Measurements from ENCODE around the gene PECR. TPM values are rescaled to one million over a fixed set of nuclear protein-coding genes. Genes with fewer than 3 reads are reported as not detected.

The PECR gene
- total and polyA plus RNA-seq, 7 experiments from 2014 or later: 15.7 to 34.4 (median 23.4) TPM

- H3K4me1 Mint-ChIP-seq: peaks cover 27 to 68% (median 58%) of the 10 kb centered on the region in 7 donors
- ChIA-PET CTCF (interaction anchor here (1.8 kb wide), 1 partner anchor 18 kb away, joined by 8 read pairs; no protein-coding TSS in a partner anchor), POLR2A (interaction anchor here (1.7 kb wide), 1 partner anchor 94 kb away, joined by 5 read pairs; no protein-coding TSS in a partner anchor)
- peaks cover 0 to 13% (median 12%) of the 10 kb centered on the region in 5 donors for H3K36me3 Mint-ChIP-seq
- peak overlapping the region in 9 of 10 donors; percentile 3 to 91 (median 58) for H3K4me3 Mint-ChIP-seq
- no peaks in the 10 kb centered on the region for H3K27me3 ChIP-seq (ENCODE audit: control insufficient read depth in 2 of 2, insufficient read depth in 2 of 2, low read length in 2 of 2)
- H3K27me3 Mint-ChIP-seq: peaks cover 0 to 4% (median 0%) of the 10 kb centered on the region in 5 donors
- H3K9me3 Mint-ChIP-seq: peaks cover 0 to 5% (median 0%) of the 10 kb centered on the region in 11 donors
- intact Hi-C loops (cut with micrococcal nuclease): loop anchor here (5.0 kb wide), 3 partner anchors 397 to 1208 kb away; partner anchors contain the start of genes ATIC (in 2 of the 2), BARD1 (in 1 of the 2) and SMARCAL1 (in 1 of the 2)
- H3K27ac ChIP-seq (ENCODE audit: low read depth, low read length): no peak overlapping the region
- DNase-seq: no peak
- H3K4me3 ChIP-seq (ENCODE audit: low read length): no peak overlapping the region
- no peak for ATAC-seq
- peaks cover 30 to 31% of the 10 kb centered on the region in 2 donors for H3K4me1 ChIP-seq (ENCODE audit: control insufficient read depth in 2 of 2, insufficient read depth in 2 of 2, low read length in 2 of 2)
- H3K9me3 ChIP-seq (ENCODE audit: control insufficient read depth in 2 of 3, low read length in 3 of 3): no peaks in the 10 kb centered on the region
- H3K36me3 ChIP-seq (ENCODE audit: control insufficient read depth in 2 of 3, insufficient read depth in 3 of 3, low read length in 3 of 3): peaks cover 0 to 3% (median 0%) of the 10 kb centered on the region in 3 experiments
- peak overlapping the region in 8 of 9 donors; percentile 63 to 95 (median 82) for H3K27ac Mint-ChIP-seq
Measured at GRCh38 chr2:216014986-216015385, 66.6 kb downstream of the PECR start.

GRCh38 chr2:216014006-216014405, 67.6 kb downstream of the PECR start:
- ChIA-PET CTCF (interaction anchor here (0.7 to 1.1 kb wide), 4 partner anchors 8 to 63 kb away, joined by 3 read pairs; no protein-coding TSS in a partner anchor), POLR2A (interaction anchor here (0.6 kb wide), 2 partner anchors 21 to 491 kb away, joined by 3 to 4 read pairs; no protein-coding TSS in a partner anchor)
- H3K27ac Mint-ChIP-seq: peak overlapping the region in 1 of 9 donors; percentile 68
- H3K4me1 ChIP-seq (ENCODE audit: control insufficient read depth in 2 of 2, insufficient read depth in 2 of 2, low read length in 2 of 2): peaks cover 30 to 31% of the 10 kb centered on the region in 2 donors
- DNase-seq: no peak
- peaks cover 0 to 4% (median 0%) of the 10 kb centered on the region in 5 donors for H3K27me3 Mint-ChIP-seq
- peaks cover 0 to 5% (median 0%) of the 10 kb centered on the region in 11 donors for H3K9me3 Mint-ChIP-seq
- H3K4me3 Mint-ChIP-seq: peak overlapping the region; percentile 53 to 93 (median 78)
- no peak overlapping the region for H3K4me3 ChIP-seq (ENCODE audit: low read length)
- H3K36me3 ChIP-seq (ENCODE audit: control insufficient read depth in 2 of 3, insufficient read depth in 3 of 3, low read length in 3 of 3): peaks cover 0 to 3% (median 0%) of the 10 kb centered on the region in 3 experiments
- intact Hi-C loops (cut with micrococcal nuclease): loop anchor here (5.0 kb wide), 2 partner anchors 398 to 702 kb away; partner anchors contain the start of genes ATIC (in 2 of the 2) and SMARCAL1 (in 1 of the 2)
- H3K9me3 ChIP-seq (ENCODE audit: control insufficient read depth in 2 of 3, low read length in 3 of 3): no peaks in the 10 kb centered on the region
- H3K27me3 ChIP-seq (ENCODE audit: control insufficient read depth in 2 of 2, insufficient read depth in 2 of 2, low read length in 2 of 2): no peaks in the 10 kb centered on the region
- no peak overlapping the region for H3K27ac ChIP-seq (ENCODE audit: low read depth, low read length)
- peaks cover 0 to 14% (median 10%) of the 10 kb centered on the region in 5 donors for H3K36me3 Mint-ChIP-seq
- ATAC-seq: no peak
- H3K4me1 Mint-ChIP-seq: peaks cover 27 to 70% (median 58%) of the 10 kb centered on the region in 7 donors

- CTCF ChIA-PET: interaction anchor here (0.7 to 1.6 kb wide), 5 partner anchors 9 to 62 kb away, joined by 3 to 5 read pairs (median 3); no protein-coding TSS in a partner anchor
- Mint-ChIP-seq H3K27me3 (peaks cover 0 to 4% (median 0%) of the 10 kb centered on the region in 5 donors), H3K27ac (peak within 1 kb of the TSS; percentile 33 to 91 (median 74)), H3K4me3 (peak within 1 kb of the TSS; percentile 82 to 93 (median 89)), H3K36me3 (peaks cover 0 to 9% (median 6%) of the 10 kb centered on the region in 5 donors), H3K4me1 (peaks cover 27 to 70% (median 53%) of the 10 kb centered on the region in 7 donors), H3K9me3 (peaks cover 0 to 2% (median 0%) of the 10 kb centered on the region in 11 donors)
- Histone ChIP-seq H3K27me3 (ENCODE audit: control insufficient read depth in 2 of 2, insufficient read depth in 2 of 2, low read length in 2 of 2) (no peaks in the 10 kb centered on the region), H3K27ac (ENCODE audit: low read depth, low read length) (peak within 1 kb of the TSS; percentile 59), H3K36me3 (ENCODE audit: control insufficient read depth in 2 of 3, insufficient read depth in 3 of 3, low read length in 3 of 3) (peaks cover 0 to 3% (median 0%) of the 10 kb centered on the region in 3 experiments), H3K4me3 (ENCODE audit: low read length) (peak within 1 kb of the TSS; percentile 65), H3K4me1 (ENCODE audit: control insufficient read depth in 2 of 2, insufficient read depth in 2 of 2, low read length in 2 of 2) (peaks cover 30 to 31% of the 10 kb centered on the region in 2 donors), H3K9me3 (ENCODE audit: control insufficient read depth in 2 of 3, low read length in 3 of 3) (no peaks in the 10 kb centered on the region)
- ATAC-seq (peak; percentile 90), DNase-seq (peak; percentile 67 to 84 (median 80))
- POLR2A ChIA-PET: interaction anchor here (0.6 to 0.9 kb wide), 3 partner anchors 10 to 491 kb away, joined by 3 to 4 read pairs (median 3); no protein-coding TSS in a partner anchor
- intact Hi-C loops (cut with micrococcal nuclease): loop anchor here (1.0 to 5.0 kb wide), 6 partner anchors 10 to 701 kb away; partner anchors contain the start of genes ATIC (in 2 of the 2) and SMARCAL1 (in 1 of the 2)
Measured at GRCh38 chr2:216013080-216013909, 68.3 kb downstream of the PECR start, which contains the start of gene MREG. Gene MREG (minus strand): TSS chr2:216013551. CDS start chr2:216013327, 224 bp downstream.

GRCh38 chr2:216012830-216013079, 68.9 kb downstream of the PECR start:
- POLR2A ChIA-PET: interaction anchor here (0.9 kb wide), 1 partner anchor 11 kb away, joined by 3 read pairs; no protein-coding TSS in a partner anchor
- peak overlapping the region; percentile 59 for H3K27ac ChIP-seq (ENCODE audit: low read depth, low read length)

GRCh38 chr2:216012133-216012829, 69.3 kb downstream of the PECR start:
- no peak overlapping the region for H3K27ac ChIP-seq (ENCODE audit: low read depth, low read length)
- ATAC-seq: no peak
- peak overlapping the region; percentile 65 for H3K4me3 ChIP-seq (ENCODE audit: low read length)
- peaks cover 26 to 28% of the 10 kb centered on the region in 2 donors for H3K4me1 ChIP-seq (ENCODE audit: control insufficient read depth in 2 of 2, insufficient read depth in 2 of 2, low read length in 2 of 2)
- peaks cover 0 to 9% (median 4%) of the 10 kb centered on the region in 5 donors for H3K36me3 Mint-ChIP-seq
- no peaks in the 10 kb centered on the region for H3K9me3 ChIP-seq (ENCODE audit: control insufficient read depth in 2 of 3, low read length in 3 of 3)
- H3K27ac Mint-ChIP-seq: peak overlapping the region in 7 of 9 donors; percentile 33 to 91 (median 77)
- H3K27me3 Mint-ChIP-seq: peaks cover 0 to 4% (median 0%) of the 10 kb centered on the region in 5 donors
- peaks cover 27 to 65% (median 51%) of the 10 kb centered on the region in 7 donors for H3K4me1 Mint-ChIP-seq
- peaks cover 0 to 3% (median 0%) of the 10 kb centered on the region in 3 experiments for H3K36me3 ChIP-seq (ENCODE audit: control insufficient read depth in 2 of 3, insufficient read depth in 3 of 3, low read length in 3 of 3)
- intact Hi-C loops (cut with micrococcal nuclease): loop anchor here (2.0 to 5.0 kb wide), 4 partner anchors 61 to 700 kb away; partner anchors contain the start of genes ATIC (in 2 of the 2) and SMARCAL1 (in 1 of the 2)
- peak overlapping the region; percentile 82 to 93 (median 89) for H3K4me3 Mint-ChIP-seq
- no peak for DNase-seq
- no peaks in the 10 kb centered on the region for H3K27me3 ChIP-seq (ENCODE audit: control insufficient read depth in 2 of 2, insufficient read depth in 2 of 2, low read length in 2 of 2)
- CTCF ChIA-PET: interaction anchor here (0.6 to 1.6 kb wide), 2 partner anchors 12 to 20 kb away, joined by 3 to 5 read pairs; no protein-coding TSS in a partner anchor
- POLR2A ChIA-PET: interaction anchor here (0.6 to 0.9 kb wide), 2 partner anchors 11 to 401 kb away, joined by 3 read pairs; no protein-coding TSS in a partner anchor
- H3K9me3 Mint-ChIP-seq: no peaks in the 10 kb centered on the region

More at GRCh38 chr2:216012830-216013079, 68.9 kb downstream of the PECR start:
- Mint-ChIP-seq H3K4me3 (peak overlapping the region; percentile 82 to 93 (median 89)), H3K36me3 (peaks cover 0 to 9% (median 4%) of the 10 kb centered on the region in 5 donors), H3K4me1 (peaks cover 27 to 70% (median 53%) of the 10 kb centered on the region in 7 donors), H3K9me3 (no peaks in the 10 kb centered on the region), H3K27me3 (peaks cover 0 to 4% (median 0%) of the 10 kb centered on the region in 5 donors), H3K27ac (peak overlapping the region; percentile 18 to 91 (median 74))
- H3K4me3 ChIP-seq (ENCODE audit: low read length): peak overlapping the region; percentile 65
- peaks cover 0 to 3% (median 0%) of the 10 kb centered on the region in 3 experiments for H3K36me3 ChIP-seq (ENCODE audit: control insufficient read depth in 2 of 3, insufficient read depth in 3 of 3, low read length in 3 of 3)
- CTCF ChIA-PET: interaction anchor here (1.6 kb wide), 1 partner anchor 11 kb away, joined by 5 read pairs; no protein-coding TSS in a partner anchor
- no peak for DNase-seq
- no peaks in the 10 kb centered on the region for H3K27me3 ChIP-seq (ENCODE audit: control insufficient read depth in 2 of 2, insufficient read depth in 2 of 2, low read length in 2 of 2)
- H3K4me1 ChIP-seq (ENCODE audit: control insufficient read depth in 2 of 2, insufficient read depth in 2 of 2, low read length in 2 of 2): peaks cover 30 to 31% of the 10 kb centered on the region in 2 donors
- intact Hi-C loops (cut with micrococcal nuclease): loop anchor here (1.0 to 5.0 kb wide), 6 partner anchors 11 to 700 kb away; partner anchors contain the start of genes ATIC (in 2 of the 2) and SMARCAL1 (in 1 of the 2)
- no peaks in the 10 kb centered on the region for H3K9me3 ChIP-seq (ENCODE audit: control insufficient read depth in 2 of 3, low read length in 3 of 3)
- ATAC-seq: no peak

Data from naive thymus-derived CD4-positive, alpha-beta T cell (primary cell).